NCI-H1417 treated with DMSO at 0.1 percent for 48 hours (cell line): ENCODE data around the gene TTLL6.
"Not testable (repeated sequence)": the region's sequence is repeated elsewhere in the genome, so short reads cannot be mapped to it uniquely, and the experiment has no call there.

Experiments
- DNase-seq: peaks from one replicate; lab custom pipeline; 2025; lab: John Stamatoyannopoulos, UW

The TTLL6 gene

DNA sequence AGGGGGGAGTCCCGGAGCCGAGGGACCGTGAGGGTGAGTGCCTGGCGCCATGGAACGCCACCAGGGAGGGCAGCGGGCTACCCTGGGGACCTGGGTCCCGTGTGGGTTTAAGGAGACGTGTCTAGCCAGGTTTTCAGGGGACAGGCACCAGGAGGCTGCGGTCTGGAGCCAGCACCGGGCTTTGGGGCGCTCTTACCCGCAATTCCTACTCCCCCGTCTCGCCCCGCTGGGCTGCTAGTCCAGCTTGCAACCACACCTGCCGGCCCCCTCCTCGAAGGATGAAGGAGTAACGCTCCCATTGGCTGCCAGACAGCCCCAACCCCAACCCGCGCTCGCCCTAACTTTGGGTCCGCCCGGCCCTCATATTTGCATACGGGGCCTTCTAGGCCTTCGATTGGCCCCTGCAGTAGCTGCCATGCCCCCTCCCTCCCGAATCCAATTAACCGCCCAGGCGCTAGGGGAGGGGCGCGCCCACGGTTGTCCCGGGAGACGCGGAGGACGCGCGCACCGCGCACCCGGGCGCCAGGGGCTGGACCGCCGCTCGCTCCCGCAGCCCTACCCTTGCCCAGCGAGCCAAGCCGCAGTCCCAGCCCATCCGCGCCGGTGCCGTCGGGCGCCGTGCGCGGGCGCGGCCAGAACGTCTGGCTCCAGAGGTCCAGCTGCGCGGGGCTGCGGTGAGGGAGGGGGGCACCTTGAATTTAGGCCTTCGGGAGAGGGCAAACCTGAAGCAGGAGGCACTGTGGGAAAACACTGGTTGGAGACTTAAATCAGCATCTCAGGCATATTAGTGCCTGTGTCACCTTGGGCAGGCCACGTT lies at the start of gene TTLL6:
Gene TTLL6 (minus strand): TSS at position 456 of the 817 bp plus-strand sequence. CDS start 157 bp downstream, at position 299.
- DNase-seq: peak; percentile 94

DNA sequence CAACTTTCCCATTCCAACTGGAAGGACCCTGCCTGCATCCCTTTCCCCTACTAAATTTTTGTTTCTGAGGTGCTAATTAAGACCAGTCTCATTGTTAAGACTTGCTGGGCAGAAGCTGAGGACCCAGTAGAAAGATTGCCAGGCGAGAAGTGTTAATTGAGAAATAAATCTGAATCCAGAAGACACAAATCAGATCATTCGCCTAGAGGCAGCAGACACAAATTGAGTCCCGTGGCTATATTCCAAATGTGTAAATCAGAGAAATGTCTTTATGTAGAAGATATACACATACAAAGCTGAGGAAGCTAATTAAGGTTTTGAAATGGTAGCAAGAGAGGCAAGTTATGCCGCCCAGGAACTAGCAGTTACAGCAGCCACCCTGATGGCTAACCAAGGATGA lies 43.4 kb upstream of the TTLL6 start:
- DNase-seq: no peak

DNA sequence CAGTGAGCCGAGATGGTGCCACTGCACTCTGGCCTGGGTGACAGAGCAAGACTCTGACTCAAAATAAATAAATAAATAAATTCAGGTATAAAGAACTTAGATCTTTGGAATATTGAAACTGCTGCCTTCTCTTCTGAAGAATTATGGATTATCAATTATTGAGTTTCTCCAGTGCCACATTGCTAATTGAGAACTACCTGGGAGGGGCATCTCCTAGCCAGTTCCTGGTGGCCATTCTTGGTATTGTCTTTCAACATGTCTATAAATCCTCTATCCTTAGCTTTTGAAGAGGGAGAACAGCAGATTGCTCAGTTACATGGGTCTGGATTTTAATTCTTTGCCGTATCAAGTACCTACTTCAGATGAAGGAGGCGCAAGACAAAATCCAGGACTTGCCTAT lies 43.0 kb upstream of the TTLL6 start:
- DNase-seq: no peak

DNA sequence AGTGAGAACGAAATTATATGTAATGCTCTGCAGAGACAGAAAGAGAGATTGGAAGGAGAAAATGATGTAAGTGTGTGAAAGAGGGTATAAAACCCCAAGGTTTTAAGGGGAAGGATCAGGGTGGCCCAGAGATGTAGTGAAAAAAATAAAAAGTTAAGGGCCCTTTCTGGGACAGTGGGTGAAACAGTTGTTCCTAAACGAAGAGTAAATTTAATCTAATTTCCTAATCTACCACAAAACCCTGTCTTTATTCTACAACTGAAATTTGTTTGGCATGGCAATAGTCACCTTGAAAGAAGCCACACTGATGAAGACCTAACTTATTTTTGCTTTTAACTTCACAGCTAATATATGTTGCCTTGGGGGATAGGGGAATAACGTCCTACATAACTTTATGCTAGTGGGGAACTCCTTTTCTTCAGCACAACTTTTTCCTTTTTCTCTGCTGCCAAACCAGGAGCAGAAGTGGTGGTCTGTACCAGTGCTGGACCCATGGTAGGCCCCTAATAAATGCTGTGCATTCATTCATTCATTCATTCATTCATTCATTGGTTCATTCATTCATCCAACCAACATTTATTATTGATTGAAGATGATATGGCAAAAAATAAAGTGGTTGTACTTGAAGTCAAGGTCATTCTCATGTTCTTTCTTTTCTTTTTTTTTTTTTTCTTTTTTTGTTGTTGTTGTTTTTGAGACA lies 39.2 kb upstream of the TTLL6 start:
- no peak for DNase-seq

DNA sequence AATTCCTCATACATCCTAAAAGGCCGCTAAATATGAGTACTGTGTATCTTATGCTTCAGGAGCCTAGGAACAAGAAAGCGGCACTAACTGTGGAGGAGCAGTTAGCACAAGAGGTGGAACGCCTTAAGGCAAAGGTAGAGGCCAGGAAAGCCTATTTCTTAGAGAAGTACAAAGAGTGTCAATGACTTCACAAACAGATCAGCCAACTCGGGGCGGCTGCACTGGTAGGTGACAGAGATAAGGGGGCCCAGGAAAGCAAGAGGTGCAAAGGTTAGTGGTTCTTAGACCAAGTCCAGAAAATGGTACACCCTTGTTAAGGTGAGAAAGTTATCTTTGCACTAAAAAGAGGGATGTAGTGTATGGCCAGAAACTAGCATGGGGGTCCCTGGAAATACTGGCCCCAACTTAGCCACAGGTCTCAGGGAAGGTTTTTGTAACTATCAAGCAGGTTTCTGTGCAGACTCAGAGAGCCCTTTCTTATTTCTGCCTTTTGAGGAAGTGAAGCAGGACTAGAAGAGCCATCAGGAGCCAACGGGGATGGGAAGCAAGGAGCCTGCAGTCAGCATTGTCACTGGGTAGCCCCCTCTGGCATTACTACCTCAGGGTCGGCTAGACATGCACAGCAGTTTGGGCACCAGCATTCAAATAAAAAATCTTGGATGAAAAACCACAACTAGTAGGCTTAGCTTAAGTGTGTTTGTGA lies 37.9 kb upstream of the TTLL6 start:
- no peak for DNase-seq

DNA sequence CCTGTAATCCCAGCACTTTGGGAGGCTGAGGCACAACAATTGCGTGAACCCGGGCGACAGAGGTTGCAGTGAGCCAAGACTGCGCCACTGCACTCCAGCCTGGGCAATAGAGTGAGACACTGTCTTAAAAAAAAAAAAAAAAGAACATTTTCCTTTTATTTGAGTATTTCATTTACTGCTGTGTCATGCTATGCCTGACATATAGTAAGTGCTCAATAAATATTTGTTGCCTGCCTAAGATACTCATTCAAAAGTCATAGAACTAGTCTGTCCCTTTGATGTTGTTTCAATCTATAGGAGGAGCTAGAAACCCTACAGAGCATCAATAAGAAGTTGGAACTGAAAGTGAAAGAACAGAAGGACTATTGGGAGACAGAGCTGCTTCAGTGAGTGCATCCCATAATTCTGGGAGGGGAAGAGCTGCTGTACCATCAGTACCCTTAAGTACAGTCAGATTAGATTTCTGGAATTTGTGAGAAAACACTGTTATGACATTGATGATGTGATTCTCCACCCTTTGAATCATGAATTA lies 33.8 kb upstream of the TTLL6 start:
- DNase-seq: no peak

DNA sequence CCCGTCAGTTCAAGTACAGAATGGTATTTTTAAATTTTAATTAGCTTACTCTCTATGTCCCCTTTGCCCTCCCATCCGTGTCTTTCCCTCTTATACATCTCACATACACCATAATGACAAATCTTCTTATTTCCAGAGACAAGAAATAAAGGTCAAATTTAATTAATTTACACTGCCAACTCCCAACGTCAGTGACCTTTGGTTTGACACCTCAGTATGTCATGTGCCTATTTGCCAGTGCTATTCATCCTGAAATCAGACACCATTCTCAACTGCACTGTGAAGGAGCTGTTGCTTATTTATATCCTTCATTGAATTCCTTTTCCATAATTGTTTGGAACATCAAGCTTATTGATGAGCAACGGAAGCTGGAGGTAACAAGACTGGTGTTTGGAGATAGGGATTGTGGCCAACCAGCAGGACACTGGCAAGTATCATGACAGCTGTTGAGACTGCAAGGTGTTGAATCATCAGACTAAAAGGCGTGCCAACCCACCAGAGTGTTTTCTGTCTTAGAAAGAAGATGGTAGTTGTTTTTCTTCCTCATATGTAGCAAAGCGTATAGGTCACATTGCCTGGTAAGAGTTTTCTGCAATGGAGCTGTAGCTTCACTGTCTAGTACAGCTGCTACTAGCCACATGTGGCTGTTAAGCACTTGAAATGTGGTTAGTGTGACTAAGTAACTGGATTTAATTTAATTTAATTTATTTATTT lies 26.3 kb upstream of the TTLL6 start:
- DNase-seq: no peak

DNA sequence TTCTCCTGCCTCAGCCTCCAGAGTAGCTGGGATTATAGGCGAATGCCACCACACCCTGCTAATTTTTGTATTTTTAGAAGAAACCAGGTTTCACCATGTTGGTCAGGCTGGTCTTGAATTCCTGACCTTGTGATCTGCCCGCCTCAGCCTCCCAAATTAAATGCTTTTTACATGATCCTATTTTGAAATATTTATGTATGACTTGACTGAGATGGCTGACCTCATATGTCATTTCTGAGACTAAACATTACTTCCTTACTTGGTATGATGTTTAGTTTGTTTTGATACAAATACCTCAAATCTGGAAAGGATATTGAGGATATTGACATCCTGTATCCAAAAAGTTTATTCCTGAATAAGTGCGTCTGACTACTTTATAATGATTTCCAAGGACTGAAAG lies 25.7 kb upstream of the TTLL6 start:
- no peak for DNase-seq

DNA sequence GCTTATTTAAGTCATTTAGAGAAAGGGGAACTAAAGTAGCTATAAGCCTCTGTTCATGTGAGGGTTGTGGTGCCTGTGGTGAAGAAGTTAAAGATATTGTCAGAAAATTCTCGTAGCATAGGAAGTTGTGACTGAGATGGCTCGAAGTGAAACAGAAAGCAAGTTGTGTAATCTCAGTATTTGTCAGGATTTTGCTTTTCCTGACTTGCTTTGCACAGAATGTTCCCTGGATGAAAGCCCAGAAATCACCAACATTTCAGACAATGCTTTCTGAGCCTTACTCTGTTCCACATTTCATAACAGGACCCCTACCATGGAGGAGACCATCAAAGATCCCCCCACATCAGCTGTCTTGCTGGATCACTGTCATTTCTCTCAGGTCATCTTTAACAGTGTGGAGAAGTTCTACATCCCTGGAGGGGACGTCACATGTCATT lies 24.4 kb upstream of the TTLL6 start:
- DNase-seq: no peak

- no peak for DNase-seq
Observed at GRCh38 chr17:48840441-48840840, 23.4 kb upstream of the TTLL6 start.

DNA sequence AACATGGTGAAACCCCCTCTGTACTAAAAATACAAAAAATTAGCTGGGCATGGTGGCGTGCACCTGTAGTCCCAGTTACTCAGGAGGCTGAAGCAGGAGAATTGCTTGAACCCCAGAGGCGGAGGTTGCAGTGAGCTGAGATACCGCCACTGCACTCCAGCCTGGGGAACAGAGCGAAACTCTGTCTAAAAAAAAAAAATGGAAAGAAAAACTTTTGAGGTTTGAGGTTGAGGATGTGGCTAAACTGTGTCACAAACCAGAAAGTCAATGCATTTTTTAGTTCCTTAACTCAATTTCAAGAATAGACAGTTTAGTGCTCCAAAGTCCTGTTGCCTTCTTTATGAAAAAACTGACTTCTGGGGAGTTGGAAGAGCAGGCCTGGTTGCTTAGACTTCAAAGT lies 20.4 kb upstream of the TTLL6 start:
- not testable (repeated sequence) for DNase-seq

DNA sequence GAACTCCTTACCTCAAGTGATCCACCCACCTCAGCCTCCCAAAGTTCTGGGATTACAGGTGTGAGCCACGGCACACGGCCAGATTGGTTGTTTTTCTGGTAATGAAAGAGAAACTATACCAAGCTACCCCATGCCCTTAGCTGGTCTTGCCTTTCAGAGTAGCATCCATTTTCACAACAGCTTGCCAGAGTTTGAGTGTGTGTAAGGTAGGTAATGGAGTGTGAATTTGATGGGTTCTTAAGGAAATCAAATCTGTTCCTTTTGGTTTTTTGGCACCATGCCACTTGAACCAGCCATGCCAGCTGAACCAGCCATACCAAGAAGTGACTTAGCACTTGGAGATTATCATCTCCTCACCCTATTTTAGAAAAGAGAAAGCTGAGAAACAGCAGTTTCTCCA lies 18.9 kb upstream of the TTLL6 start:
- no peak for DNase-seq

GRCh38 chr17:48834973-48835372 lies 17.9 kb upstream of the TTLL6 start:
- DNase-seq: no peak

DNA sequence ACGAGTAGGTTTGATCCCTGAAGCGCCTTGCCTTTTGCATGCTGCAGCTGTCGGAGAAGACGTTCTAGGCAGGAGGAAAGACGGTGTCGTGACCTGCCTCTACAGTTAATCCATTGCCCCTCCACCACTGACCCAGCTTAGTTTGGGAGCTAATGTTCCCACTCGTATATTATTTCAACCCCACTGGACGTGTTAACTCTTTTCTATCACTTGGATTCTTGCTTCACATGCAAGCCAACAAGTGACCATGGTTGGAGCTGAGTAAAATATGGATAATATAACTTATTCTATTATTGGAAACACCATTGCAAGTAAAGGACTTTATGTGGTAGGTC lies 14.5 kb upstream of the TTLL6 start:
- no peak for DNase-seq

GRCh38 chr17:48830840-48831548 lies 14.0 kb upstream of the TTLL6 start, which contains the start of gene CALCOCO2:
CALCOCO2 (plus strand) TSS chr17:48831035; CDS start chr17:48841708, 10,673 bp downstream.
- DNase-seq: peak; percentile 23

- no peak for DNase-seq
Observed at GRCh38 chr17:48825446-48826381, 8.7 kb upstream of the TTLL6 start.

DNA sequence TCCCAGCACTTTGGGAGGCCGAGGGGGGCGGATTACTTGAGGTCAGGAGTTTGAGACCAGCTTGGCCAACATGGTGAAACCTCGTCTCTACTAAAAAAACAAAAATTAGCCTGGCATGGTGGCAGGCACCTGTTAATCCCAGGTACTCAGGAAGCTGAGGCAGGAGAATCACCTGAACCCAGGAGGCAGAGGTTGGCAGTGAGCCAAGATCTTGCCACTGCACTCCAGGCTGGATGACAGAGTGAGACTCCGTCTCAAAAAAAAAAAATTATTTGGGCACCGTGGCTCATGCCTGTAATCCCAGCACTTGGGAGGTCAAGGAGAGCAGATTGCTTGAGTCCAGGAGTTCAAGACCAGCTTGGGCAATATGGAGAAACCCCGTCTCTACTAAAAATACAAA lies 3.9 kb upstream of the TTLL6 start:
- not testable (repeated sequence) for DNase-seq

GRCh38 chr17:48819466-48819865 lies 2.4 kb upstream of the TTLL6 start:
- DNase-seq: no peak

DNA sequence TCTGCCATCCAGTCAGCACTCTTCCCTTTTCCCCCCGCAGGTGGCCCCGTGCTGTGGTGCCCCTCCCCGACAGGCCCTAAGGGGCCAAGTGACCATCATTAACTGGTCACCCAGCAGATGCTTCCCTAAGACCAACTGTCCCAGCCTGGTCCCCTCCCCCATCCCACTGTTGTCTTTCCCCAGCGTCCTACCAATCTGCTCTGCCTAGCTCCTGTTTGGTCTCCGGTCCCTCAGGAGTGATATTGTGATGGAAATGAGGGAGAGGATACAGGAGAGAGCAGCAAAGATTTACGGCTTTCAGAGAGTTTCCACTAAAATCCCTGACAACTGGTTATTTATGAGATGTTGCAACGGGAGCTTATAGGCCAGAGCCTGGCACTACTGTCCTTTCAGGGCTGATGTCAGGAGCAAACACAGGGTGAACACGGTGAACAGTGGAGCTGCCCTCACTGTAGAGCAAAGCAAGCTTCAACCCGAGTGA lies 1.4 kb upstream of the TTLL6 start:
- DNase-seq: no peak

GRCh38 chr17:48816438-48816773 lies 623 bp downstream of the TTLL6 start:
- DNase-seq: no peak
